Measurements from ENCODE around the gene ARHGAP1. TPM values are rescaled to one million over a fixed set of nuclear protein-coding genes. Genes with fewer than 3 reads are reported as not detected.

ARHGAP1 gene
- total and polyA plus RNA-seq, 10 donors = 13.3 to 137 (median 76.9) TPM

DNA sequence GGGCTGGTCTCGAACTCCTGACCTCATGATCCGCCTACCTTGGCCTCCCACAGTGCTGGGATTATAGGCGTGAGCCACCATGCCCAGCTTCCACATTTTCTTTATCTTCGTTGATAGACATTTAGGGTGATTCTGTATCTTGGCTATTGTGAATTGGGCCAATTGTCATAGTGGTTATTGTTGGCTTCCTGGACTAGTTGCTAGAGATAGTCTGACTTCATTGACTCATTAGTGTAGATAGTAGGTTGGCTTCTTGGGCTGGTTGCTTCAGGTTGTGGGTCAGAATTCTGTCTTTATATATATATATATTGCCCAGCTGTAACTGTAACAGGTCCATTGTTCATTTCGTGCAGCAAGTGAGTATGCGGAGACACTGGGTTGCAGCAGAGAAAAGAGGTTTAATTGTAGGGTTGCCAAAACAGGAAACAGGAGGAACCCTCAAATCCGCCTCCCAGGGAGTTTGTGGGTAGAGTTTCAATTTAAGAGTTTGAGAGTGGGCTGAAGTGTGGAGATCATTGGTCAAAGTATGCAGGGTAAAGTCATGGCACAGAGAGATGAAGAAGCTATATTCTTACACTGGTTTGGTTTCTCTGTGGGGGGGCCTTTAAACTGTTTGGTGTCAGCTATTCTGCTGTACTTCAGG, 61.1 kb downstream of the ARHGAP1 start:
- no peak overlapping the region for H3K4me3 ChIP-seq
- H3K27ac ChIP-seq = no peak overlapping the region
- H3K36me3 ChIP-seq = peaks cover 0 to 97% (median 27%) of the 10 kb centered on the region in 6 donors
- DNase-seq = no peak
- H3K4me1 ChIP-seq = peaks cover 0 to 5% (median 0%) of the 10 kb centered on the region in 6 donors
- TF ChIP-seq, protein P1, sequence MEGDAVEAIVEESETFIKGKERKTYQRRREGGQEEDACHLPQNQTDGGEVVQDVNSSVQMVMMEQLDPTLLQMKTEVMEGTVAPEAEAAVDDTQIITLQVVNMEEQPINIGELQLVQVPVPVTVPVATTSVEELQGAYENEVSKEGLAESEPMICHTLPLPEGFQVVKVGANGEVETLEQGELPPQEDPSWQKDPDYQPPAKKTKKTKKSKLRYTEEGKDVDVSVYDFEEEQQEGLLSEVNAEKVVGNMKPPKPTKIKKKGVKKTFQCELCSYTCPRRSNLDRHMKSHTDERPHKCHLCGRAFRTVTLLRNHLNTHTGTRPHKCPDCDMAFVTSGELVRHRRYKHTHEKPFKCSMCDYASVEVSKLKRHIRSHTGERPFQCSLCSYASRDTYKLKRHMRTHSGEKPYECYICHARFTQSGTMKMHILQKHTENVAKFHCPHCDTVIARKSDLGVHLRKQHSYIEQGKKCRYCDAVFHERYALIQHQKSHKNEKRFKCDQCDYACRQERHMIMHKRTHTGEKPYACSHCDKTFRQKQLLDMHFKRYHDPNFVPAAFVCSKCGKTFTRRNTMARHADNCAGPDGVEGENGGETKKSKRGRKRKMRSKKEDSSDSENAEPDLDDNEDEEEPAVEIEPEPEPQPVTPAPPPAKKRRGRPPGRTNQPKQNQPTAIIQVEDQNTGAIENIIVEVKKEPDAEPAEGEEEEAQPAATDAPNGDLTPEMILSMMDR (IDR thresholded peaks at IDR 0.05 in 8 of 11, conservative IDR thresholded peaks at IDR 0.05 in 3 of 11) = no peak
- TF ChIP-seq POLR2A (IDR thresholded peaks at IDR 0.05) (no peak), POLR2AphosphoS5 (IDR thresholded peaks at IDR 0.05) (no peak)
- no peaks in the 10 kb centered on the region for H3K9me3 ChIP-seq
- H3K27me3 ChIP-seq (replicated peaks in 1 of 7) = no peaks in the 10 kb centered on the region
- intact Hi-C loops (cut with DNase I; ENCODE audit: low total_unique reads) = no loop called here
- WGBS, 5 donors = 75 to 89% (median 87%) methylated on average over 7 of the region's 7 CpGs

DNA sequence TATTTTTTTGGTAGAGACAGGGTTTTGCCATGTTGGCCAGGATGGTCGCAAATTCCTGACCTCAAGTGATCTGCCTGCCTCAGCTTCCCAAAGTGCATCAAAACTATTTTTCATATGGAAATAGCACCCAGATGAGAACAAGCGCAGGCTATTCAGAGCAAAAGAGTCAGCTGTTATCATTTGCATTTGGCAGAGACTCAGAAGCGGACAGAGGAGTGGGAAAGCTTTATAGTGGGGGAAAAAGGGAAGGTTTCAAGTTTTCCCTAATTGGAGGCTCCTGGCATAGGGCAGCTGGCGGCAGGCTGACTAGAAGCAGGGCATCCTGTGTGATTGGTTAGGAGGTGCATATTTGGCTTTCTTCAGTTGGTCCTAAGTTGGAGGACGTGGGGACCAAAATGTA, 62.9 kb downstream of the ARHGAP1 start:
- no peak for DNase-seq
- peaks cover 0 to 95% (median 34%) of the 10 kb centered on the region in 6 donors for H3K36me3 ChIP-seq
- WGBS, 5 donors = 95 to 99% (median 97%) methylated on average over 5 of the region's 5 CpGs
- no peak for TF ChIP-seq POLR2A (IDR thresholded peaks at IDR 0.05)
- TF ChIP-seq POLR2AphosphoS5 (IDR thresholded peaks at IDR 0.05) = no peak
- TF ChIP-seq, protein P1 (IDR thresholded peaks at IDR 0.05 in 8 of 11, conservative IDR thresholded peaks at IDR 0.05 in 3 of 11) = no peak
- peaks cover 0 to 5% (median 0%) of the 10 kb centered on the region in 6 donors for H3K4me1 ChIP-seq
- no peak overlapping the region for H3K4me3 ChIP-seq
- intact Hi-C loops (cut with DNase I; ENCODE audit: low total_unique reads) = no loop called here
- H3K27me3 ChIP-seq (replicated peaks in 1 of 7) = no peaks in the 10 kb centered on the region
- no peaks in the 10 kb centered on the region for H3K9me3 ChIP-seq
- no peak overlapping the region for H3K27ac ChIP-seq

DNA sequence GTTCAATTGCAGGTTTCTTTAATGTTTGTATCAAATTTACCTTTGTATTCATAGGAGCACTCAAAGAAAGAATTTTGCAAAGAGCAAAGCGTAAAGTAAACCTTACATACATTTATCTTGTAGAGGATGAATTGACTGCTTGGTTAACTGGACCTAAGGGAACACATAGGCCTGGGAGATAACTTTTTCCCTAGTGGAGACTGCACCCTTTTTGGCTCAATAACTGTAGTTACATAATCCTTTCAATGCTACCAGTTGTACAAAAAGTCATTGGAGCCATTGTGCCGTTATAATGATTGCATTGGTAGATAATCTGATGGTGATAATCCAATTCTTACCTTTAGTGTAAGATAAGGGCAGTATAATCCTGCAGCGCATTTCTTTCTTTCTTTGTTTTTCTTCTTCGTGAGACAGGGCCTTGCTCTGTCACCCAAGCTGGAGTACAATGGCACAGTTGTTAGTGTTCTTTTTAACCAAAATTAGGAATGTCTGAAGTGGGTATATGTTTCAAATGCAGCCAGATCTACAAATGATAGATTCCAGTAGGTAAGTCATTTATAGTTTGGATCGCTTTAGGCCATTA, 64.8 kb downstream of the ARHGAP1 start:
- intact Hi-C loops (cut with DNase I; ENCODE audit: low total_unique reads) = no loop called here
- H3K36me3 ChIP-seq = peaks cover 0 to 98% (median 40%) of the 10 kb centered on the region in 6 donors
- WGBS, 5 donors = 90 to 98% (median 91%) methylated on average over 5 of the region's 5 CpGs

More for the DNA sequence above, 64.8 kb downstream of the ARHGAP1 start:
- H3K27ac ChIP-seq = no peak overlapping the region
- DNase-seq = no peak
- H3K9me3 ChIP-seq = no peaks in the 10 kb centered on the region
- H3K27me3 ChIP-seq (replicated peaks in 1 of 7) = no peaks in the 10 kb centered on the region
- TF ChIP-seq POLR2AphosphoS5 (IDR thresholded peaks at IDR 0.05) (no peak), POLR2A (IDR thresholded peaks at IDR 0.05) (no peak)
- TF ChIP-seq, protein P1 (IDR thresholded peaks at IDR 0.05 in 8 of 11, conservative IDR thresholded peaks at IDR 0.05 in 3 of 11) = no peak
- no peak overlapping the region for H3K4me3 ChIP-seq
- peaks cover 0 to 5% (median 0%) of the 10 kb centered on the region in 6 donors for H3K4me1 ChIP-seq

Measured in spleen (tissue), 11 donors.